ENCODE data around the gene MATCAP1. TPM values are rescaled to one million over a fixed set of nuclear protein-coding genes. Genes with fewer than 3 reads are reported as not detected.

Gene MATCAP1
- total and polyA plus RNA-seq, 2 of the 8 experiments (the other 6 are each of a cell fraction or from before 2014, with no cell fraction given) = 22.9 to 27.5 TPM

GRCh38 chr16:67176662-67177061, 7.1 kb downstream of the MATCAP1 start:
- no peak overlapping the region for H4K91ac ChIP-seq (replicated peaks; ENCODE audit: insufficient read length, low read length)
- no peaks in the 10 kb centered on the region for H3K79me1 ChIP-seq (ENCODE audit: low read depth, low read length)
- H3K27me3 ChIP-seq (replicated peaks in 1 of 4; ENCODE audit: control insufficient read depth in 3 of 4, extremely low read depth in 1 of 4, insufficient read depth in 3 of 4, low read length in 3 of 4) = peaks cover 38 to 66% (median 63%) of the 10 kb centered on the region in 4 experiments
- no peak overlapping the region for H2BK20ac ChIP-seq (ENCODE audit: low read length)
- DNase-seq (ENCODE audit: low read depth in 1 of 2, low spot score in 2 of 2) (no peak), FAIRE-seq (no peak)
- no peak overlapping the region for H3K14ac ChIP-seq (ENCODE audit: insufficient read length)
- no peak overlapping the region for H2BK15ac ChIP-seq (ENCODE audit: low read length)
- H2BK12ac ChIP-seq (ENCODE audit: low read depth, low read length) = no peak overlapping the region
- H4K20me1 ChIP-seq (replicated peaks in 1 of 2; ENCODE audit: control insufficient read depth in 1 of 2, insufficient read depth in 2 of 2, low read length in 2 of 2) = peaks cover 7 to 24% of the 10 kb centered on the region in 2 experiments
- H4K5ac ChIP-seq (ENCODE audit: insufficient read length, low read depth, low read length) = no peak overlapping the region
- no peak overlapping the region for H3K4me3 ChIP-seq (ENCODE audit: extremely low read depth in 1 of 4, insufficient read depth in 2 of 4, low read depth in 3 of 4, low read length in 4 of 4)
- H2BK120ac ChIP-seq (replicated peaks; ENCODE audit: low read depth, low read length) = no peak overlapping the region
- peaks cover 0 to 24% (median 21%) of the 10 kb centered on the region in 4 experiments; a peak in 5 of 7 replicates for H3K4me1 ChIP-seq (replicated peaks in 1 of 4; ENCODE audit: control insufficient read depth in 3 of 4, insufficient read depth in 4 of 4, low read length in 3 of 4)
- H2AK5ac ChIP-seq (ENCODE audit: low read depth, low read length) = no peak overlapping the region
- H3K9me3 ChIP-seq (ENCODE audit: insufficient read depth in 2 of 2, low read depth in 1 of 2, low read length in 1 of 2) = no peaks in the 10 kb centered on the region
- no peak overlapping the region for H3K27ac ChIP-seq (ENCODE audit: low read depth, low read length)
- H3K56ac ChIP-seq (replicated peaks; ENCODE audit: insufficient read length, low read depth, low read length) = no peak overlapping the region
- H3K23ac ChIP-seq (ENCODE audit: insufficient read length) = no peak overlapping the region
- no peak overlapping the region for H2AFZ ChIP-seq (ENCODE audit: low read length)
- peaks cover 17% of the 10 kb centered on the region for H3K23me2 ChIP-seq (ENCODE audit: low read depth, low read length)
- no peak overlapping the region for H3K9ac ChIP-seq (replicated peaks in 1 of 4; ENCODE audit: extremely low read depth in 1 of 4, low read depth in 3 of 4, low read length in 3 of 4)
- H3K4me2 ChIP-seq (ENCODE audit: insufficient read depth in 1 of 2, low read depth in 2 of 2, low read length in 2 of 2) = no peak overlapping the region
- no peak overlapping the region for H3K4ac ChIP-seq (replicated peaks; ENCODE audit: insufficient read length, low read depth, low read length)
- no peaks in the 10 kb centered on the region for H3K36me3 ChIP-seq (ENCODE audit: control insufficient read depth in 2 of 4, insufficient read depth in 4 of 4, low read length in 3 of 4)
- H2BK5ac ChIP-seq (ENCODE audit: low read depth, low read length) = no peak overlapping the region
- H3K79me2 ChIP-seq (ENCODE audit: control insufficient read depth in 1 of 2, insufficient read depth in 2 of 2, low read length in 2 of 2) = no peaks in the 10 kb centered on the region
- H4K8ac ChIP-seq (ENCODE audit: extremely low read depth, insufficient read depth, low read length) = no peak overlapping the region
- H3K18ac ChIP-seq (ENCODE audit: extremely low read depth, low read length) = no peak overlapping the region
- POLR2A ChIA-PET (ENCODE audit: partially characterized antibody) = interaction anchor here (1.1 to 7.3 kb wide), 7 partner anchors 10 to 158 kb away, joined by 3 to 59 read pairs (median 7); partner anchors contain the start of genes B3GNT9, FBXL8, HSF4 and TRADD
- CTCF ChIA-PET (ENCODE audit: partially characterized antibody) = interaction anchor here (0.6 to 19.3 kb wide), 10 partner anchors 8 to 248 kb away, joined by 3 to 291 read pairs (median 6); partner anchors contain the start of genes B3GNT9, ELMO3, EXOC3L1 and FBXL8
- 88% methylated on average over 12 of the region's 12 CpGs; no CpG with 5 or more reads in 1 of the 2 experiments for WGBS, 2 experiments (ENCODE audit: extremely low coverage in 1 of 2, insufficient coverage in 1 of 2, insufficient read length in 1 of 2, insufficient replicate concordance in 2 of 2, low coverage in 1 of 2, low lambda C conversion rate in 2 of 2, missing lambda C conversion rate in 1 of 2)
- TF ChIP-seq CEBPB (IDR thresholded peaks at IDR 0.05; ENCODE audit: low read depth, low read length) (no peak), POLR2A (IDR thresholded peaks at IDR 0.05; ENCODE audit: control extremely low read depth in 1 of 2, low read depth in 2 of 2, low read length in 2 of 2) (no peak), KDM5A (IDR thresholded peaks at IDR 0.05; ENCODE audit: low read length) (no peak), SUZ12 (IDR thresholded peaks at IDR 0.05; ENCODE audit: low read length) (no peak), CREB1 (IDR thresholded peaks at IDR 0.05) (no peak), ATF3 (IDR thresholded peaks at IDR 0.05; ENCODE audit: insufficient read depth, low read depth, low read length) (no peak), SP1 (IDR thresholded peaks at IDR 0.05; ENCODE audit: low read depth, low read length) (no peak), TEAD4 (IDR thresholded peaks at IDR 0.05; ENCODE audit: low read depth, low read length) (no peak), MAFK (IDR thresholded peaks at IDR 0.05; ENCODE audit: low read depth, low read length) (no peak), TAF7 (optimal IDR thresholded peaks at IDR 0.05; ENCODE audit: borderline replicate concordance, low read depth, low read length) (no peak), KDM1A (IDR thresholded peaks at IDR 0.05; ENCODE audit: borderline replicate concordance, low read length) (no peak), EZH2 (IDR thresholded peaks at IDR 0.05; ENCODE audit: low read depth, low read length, severe bottlenecking) (no peak), NANOG (IDR thresholded peaks at IDR 0.05; ENCODE audit: insufficient read depth, low read depth, low read length, poor library complexity, severe bottlenecking) (no peak), CHD2 (IDR thresholded peaks at IDR 0.05; ENCODE audit: low read length) (no peak), GABPA (IDR thresholded peaks at IDR 0.05; ENCODE audit: borderline replicate concordance, insufficient read depth, low read length) (no peak)
